Prostate gland (tissue), 2 donors: ENCODE results near the gene PIP5K1C.

Source experiments
- POLR2A ChIP-seq: fragments of 450-650 bp; IDR thresholded peaks from one replicate; pipeline ENCODE4 v1.6.1; 2016; ENCODE audit warnings: antibody characterized with exemption, mild to moderate bottlenecking
- POLR2AphosphoS5 ChIP-seq: sonication (generic); formaldehyde crosslinking; IDR thresholded peaks from one replicate; pipeline ENCODE4 v1.6.1; 2017; ENCODE audit warnings: antibody characterized with exemption
- TF ChIP-seq, protein P1 (sequence below), 4 experiments: fragments of 200-600 bp in 2 of 4; fragments of 450-650 bp in 2 of 4; sonication (generic) in 2 of 4; IDR thresholded peaks; 1 replicate in 3 of 4; 2 replicates in 1 of 4; pipeline ENCODE4 v1.5.1; 2016 to 2019; ENCODE audit warnings: antibody characterized with exemption in 4 of 4, mild to moderate bottlenecking in 2 of 4, moderate library complexity in 2 of 4

DNA sequence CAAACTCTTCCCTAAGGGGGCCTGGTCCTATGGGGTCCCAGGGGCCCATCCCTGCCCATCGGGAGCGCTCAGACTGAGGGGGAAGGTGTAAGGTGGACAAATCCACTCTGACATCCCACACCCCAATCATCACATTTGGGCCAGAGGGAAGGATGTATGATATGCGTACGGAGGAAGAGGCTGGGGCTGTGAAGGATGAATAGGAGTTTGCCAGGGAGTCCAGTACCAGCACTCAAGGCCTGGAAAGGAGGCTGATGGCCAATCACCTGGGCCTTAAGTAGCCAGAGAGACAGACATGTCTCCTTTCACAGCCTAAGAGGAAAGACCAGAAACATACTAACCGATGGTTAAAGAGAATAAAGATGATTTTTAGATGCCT, 22.8 kb upstream of the PIP5K1C start:
- TF ChIP-seq POLR2AphosphoS5 (no peak), POLR2A (no peak)
- TF ChIP-seq, protein P1, sequence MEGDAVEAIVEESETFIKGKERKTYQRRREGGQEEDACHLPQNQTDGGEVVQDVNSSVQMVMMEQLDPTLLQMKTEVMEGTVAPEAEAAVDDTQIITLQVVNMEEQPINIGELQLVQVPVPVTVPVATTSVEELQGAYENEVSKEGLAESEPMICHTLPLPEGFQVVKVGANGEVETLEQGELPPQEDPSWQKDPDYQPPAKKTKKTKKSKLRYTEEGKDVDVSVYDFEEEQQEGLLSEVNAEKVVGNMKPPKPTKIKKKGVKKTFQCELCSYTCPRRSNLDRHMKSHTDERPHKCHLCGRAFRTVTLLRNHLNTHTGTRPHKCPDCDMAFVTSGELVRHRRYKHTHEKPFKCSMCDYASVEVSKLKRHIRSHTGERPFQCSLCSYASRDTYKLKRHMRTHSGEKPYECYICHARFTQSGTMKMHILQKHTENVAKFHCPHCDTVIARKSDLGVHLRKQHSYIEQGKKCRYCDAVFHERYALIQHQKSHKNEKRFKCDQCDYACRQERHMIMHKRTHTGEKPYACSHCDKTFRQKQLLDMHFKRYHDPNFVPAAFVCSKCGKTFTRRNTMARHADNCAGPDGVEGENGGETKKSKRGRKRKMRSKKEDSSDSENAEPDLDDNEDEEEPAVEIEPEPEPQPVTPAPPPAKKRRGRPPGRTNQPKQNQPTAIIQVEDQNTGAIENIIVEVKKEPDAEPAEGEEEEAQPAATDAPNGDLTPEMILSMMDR (IDR thresholded peaks at IDR 0.05), result no peak
